Activated CD8-positive, alpha-beta T cell treated with anti-CD3 and anti-CD28 coated beads, Interleukin-2, amount 10 ng/mL, durations not matched to agents 7 days and 5 days (primary cell): ENCODE measurements around the gene CYB561A3. TPM values are rescaled to one million over a fixed set of nuclear protein-coding genes. Genes with fewer than 3 reads are reported as not detected.
A peak's percentile ranks its signal among the peaks of the same experiment; 100 is the strongest.

Experiments used
- ATAC-seq: fragments of 150-1000 bp; cut with Tn5 transposase; one replicate; pipeline ENCODE4 v1.10.0; 2021; ENCODE audit warnings: moderate library complexity
- CTCF ChIA-PET: fragments of 350-600 bp; sonication (Branson Sonifier 250); formaldehyde crosslinking; loops from one replicate; lab custom pipeline; 2021; ENCODE audit warnings: antibody characterized with exemption; lab: Charles Lee
- POLR2A ChIA-PET: fragments of 350-600 bp; sonication (Branson Sonifier 250); formaldehyde crosslinking; loops from one replicate; lab custom pipeline; 2021; ENCODE audit warnings: antibody characterized with exemption; lab: Charles Lee
- DNase-seq: peaks from one replicate; pipeline ENCODE4 v3.0.0-alpha.2; 2020
- H3K27ac Mint-ChIP-seq: one replicate; pipeline ENCODE4 v1.8.0; 2021; ENCODE audit warnings: mild to moderate bottlenecking, mixed read lengths
- H3K27me3 Mint-ChIP-seq: one replicate; pipeline ENCODE4 v1.8.0; 2021; ENCODE audit warnings: low read depth, mixed read lengths
- H3K36me3 Mint-ChIP-seq: one replicate; pipeline ENCODE4 v1.8.0; 2021; ENCODE audit warnings: low read depth, mixed read lengths
- H3K4me1 Mint-ChIP-seq: one replicate; pipeline ENCODE4 v1.8.0; 2021; ENCODE audit warnings: low read depth, mixed read lengths
- H3K4me3 Mint-ChIP-seq: one replicate; pipeline ENCODE4 v1.8.0; 2021; ENCODE audit warnings: mild to moderate bottlenecking, mixed read lengths
- H3K9me3 Mint-ChIP-seq: one replicate; pipeline ENCODE4 v1.8.0; 2022; ENCODE audit warnings: mixed read lengths; ENCODE audit not compliant: insufficient read depth
- total RNA-seq, 2 experiments: library from RNA; stranded (reverse); gene quantifications; one replicate each; pipeline ENCODE4 v1.2.3, GENCODE V29; 2021

Gene CYB561A3, protein sequence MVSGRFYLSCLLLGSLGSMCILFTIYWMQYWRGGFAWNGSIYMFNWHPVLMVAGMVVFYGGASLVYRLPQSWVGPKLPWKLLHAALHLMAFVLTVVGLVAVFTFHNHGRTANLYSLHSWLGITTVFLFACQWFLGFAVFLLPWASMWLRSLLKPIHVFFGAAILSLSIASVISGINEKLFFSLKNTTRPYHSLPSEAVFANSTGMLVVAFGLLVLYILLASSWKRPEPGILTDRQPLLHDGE
- total RNA-seq, result 10 to 100 TPM; 53.2 to 55.6 TPM

- POLR2A ChIA-PET, result interaction anchor here (0.9 to 5.5 kb wide), 17 partner anchors 9 to 73 kb away, joined by 3 to 72 read pairs (median 6); partner anchors contain the start of genes CPSF7, DDB1, SDHAF2 and TKFC
Observed at GRCh38 chr11:61361741-61362541, at the start of gene CYB561A3, which contains the start of gene TMEM138. CYB561A3 (minus strand) TSS chr11:61361882; CDS start chr11:61356713, 5,169 bp downstream. TMEM138 (plus strand) TSS chr11:61362374; CDS start chr11:61364391, 2,017 bp downstream.

GRCh38 chr11:61406991-61407728, 45.5 kb upstream of the CYB561A3 start:
- no peaks in the 10 kb centered on the region for H3K27me3 Mint-ChIP-seq
- H3K9me3 Mint-ChIP-seq, result no peaks in the 10 kb centered on the region
- DNase-seq (no peak), ATAC-seq (no peak)
- peaks cover 68% of the 10 kb centered on the region for H3K36me3 Mint-ChIP-seq
- H3K4me3 Mint-ChIP-seq, result no peak overlapping the region
- CTCF ChIA-PET, result interaction anchor here (1.4 to 2.6 kb wide), 2 partner anchors 14 to 21 kb away, joined by 5 to 7 read pairs; no protein-coding TSS in a partner anchor
- no peaks in the 10 kb centered on the region for H3K4me1 Mint-ChIP-seq
- POLR2A ChIA-PET, result no interaction called here
- no peak overlapping the region for H3K27ac Mint-ChIP-seq

More at GRCh38 chr11:61361741-61362541, at the start of gene CYB561A3, which contains the start of gene TMEM138:
- H3K9me3 Mint-ChIP-seq, result no peaks in the 10 kb centered on the region
- peaks cover 35% of the 10 kb centered on the region for H3K36me3 Mint-ChIP-seq
- H3K27ac Mint-ChIP-seq, result peak within 1 kb of the TSS; percentile 94
- peak within 1 kb of the TSS; percentile 95 for H3K4me3 Mint-ChIP-seq
- ATAC-seq (peak; percentile 97), DNase-seq (peak; percentile 95)
- H3K27me3 Mint-ChIP-seq, result no peaks in the 10 kb centered on the region
- CTCF ChIA-PET, result interaction anchor here (0.8 to 5.0 kb wide), 14 partner anchors 7 to 260 kb away, joined by 3 to 105 read pairs (median 8); partner anchors contain the start of genes CD5, DDB1, TKFC and TMEM216
- peaks cover 37% of the 10 kb centered on the region for H3K4me1 Mint-ChIP-seq

DNA sequence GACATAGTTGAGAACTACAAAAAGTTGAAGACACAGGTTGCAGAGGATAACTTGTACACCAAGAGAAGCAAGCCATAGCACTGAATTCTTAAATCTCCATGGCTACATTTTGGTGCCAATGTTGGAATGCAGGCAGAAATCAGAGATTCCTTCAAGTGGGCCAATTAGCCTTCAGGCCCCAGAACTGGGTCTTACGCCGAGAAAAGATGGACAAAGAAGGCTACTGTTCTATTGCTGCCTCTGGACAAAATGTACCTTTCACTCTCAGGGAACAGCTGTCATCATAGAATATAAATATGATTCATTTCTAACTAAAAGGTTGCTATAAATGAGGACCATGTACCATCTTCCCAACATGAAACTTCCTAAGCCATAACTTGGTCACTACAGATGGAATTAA, 44.4 kb upstream of the CYB561A3 start:
- Mint-ChIP-seq H3K27me3 (no peaks in the 10 kb centered on the region), H3K27ac (no peak overlapping the region), H3K4me1 (no peaks in the 10 kb centered on the region), H3K4me3 (no peak overlapping the region), H3K36me3 (peaks cover 63% of the 10 kb centered on the region), H3K9me3 (no peaks in the 10 kb centered on the region)
- DNase-seq, result no peak
- ATAC-seq, result no peak
- ChIA-PET CTCF (interaction anchor here (1.6 kb wide), 1 partner anchor 13 kb away, joined by 5 read pairs; the partner anchor contains the start of gene TMEM216), POLR2A (no interaction called here)

- Mint-ChIP-seq H3K27ac (no peak overlapping the region), H3K9me3 (no peaks in the 10 kb centered on the region), H3K36me3 (peaks cover 60% of the 10 kb centered on the region), H3K27me3 (no peaks in the 10 kb centered on the region), H3K4me1 (no peaks in the 10 kb centered on the region), H3K4me3 (no peak overlapping the region)
- ATAC-seq (no peak), DNase-seq (no peak)
- ChIA-PET CTCF (interaction anchor here (0.6 to 1.6 kb wide), 2 partner anchors 8 to 11 kb away, joined by 3 to 5 read pairs; partner anchors contain the start of gene TMEM216), POLR2A (no interaction called here)
Observed at GRCh38 chr11:61404641-61405040, 43.0 kb upstream of the CYB561A3 start.

- ATAC-seq, result no peak
- no peak for DNase-seq
- Mint-ChIP-seq H3K4me3 (no peak overlapping the region), H3K27ac (no peak overlapping the region), H3K4me1 (no peaks in the 10 kb centered on the region), H3K36me3 (peaks cover 60% of the 10 kb centered on the region), H3K9me3 (no peaks in the 10 kb centered on the region), H3K27me3 (no peaks in the 10 kb centered on the region)
- CTCF ChIA-PET, result interaction anchor here (1.0 to 6.2 kb wide), 3 partner anchors 11 to 68 kb away, joined by 5 to 32 read pairs (median 21); partner anchors contain the start of gene TMEM216
- POLR2A ChIA-PET, result no interaction called here
Observed at GRCh38 chr11:61404103-61404502, 42.4 kb upstream of the CYB561A3 start.

DNA sequence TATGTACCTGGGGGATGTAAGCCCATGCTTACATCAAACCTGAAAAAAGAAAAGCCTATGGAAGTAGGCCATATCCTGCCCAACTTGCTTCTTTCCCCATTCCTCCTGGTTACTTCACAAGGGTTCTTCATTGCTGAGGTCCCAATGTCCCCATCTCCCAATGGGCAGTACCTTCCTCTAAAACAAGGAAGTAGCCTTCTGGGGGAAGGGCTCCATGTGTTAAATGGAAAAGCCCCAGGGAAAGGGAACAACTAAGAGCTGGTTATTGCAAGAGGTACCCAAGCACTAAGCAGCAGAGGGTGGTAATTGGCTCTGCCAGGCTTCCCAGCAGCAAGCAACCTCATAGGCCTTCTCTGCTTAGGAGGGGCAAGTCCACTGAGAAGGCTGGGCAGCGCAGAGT, 42.0 kb upstream of the CYB561A3 start:
- H3K4me3 Mint-ChIP-seq, result no peak overlapping the region
- no peak for ATAC-seq
- peaks cover 59% of the 10 kb centered on the region for H3K36me3 Mint-ChIP-seq
- no peak overlapping the region for H3K27ac Mint-ChIP-seq
- POLR2A ChIA-PET, result no interaction called here
- no peaks in the 10 kb centered on the region for H3K9me3 Mint-ChIP-seq
- H3K27me3 Mint-ChIP-seq, result no peaks in the 10 kb centered on the region
- CTCF ChIA-PET, result interaction anchor here (1.0 to 6.2 kb wide), 3 partner anchors 11 to 67 kb away, joined by 5 to 32 read pairs (median 21); partner anchors contain the start of gene TMEM216
- H3K4me1 Mint-ChIP-seq, result no peaks in the 10 kb centered on the region
- DNase-seq, result no peak

DNA sequence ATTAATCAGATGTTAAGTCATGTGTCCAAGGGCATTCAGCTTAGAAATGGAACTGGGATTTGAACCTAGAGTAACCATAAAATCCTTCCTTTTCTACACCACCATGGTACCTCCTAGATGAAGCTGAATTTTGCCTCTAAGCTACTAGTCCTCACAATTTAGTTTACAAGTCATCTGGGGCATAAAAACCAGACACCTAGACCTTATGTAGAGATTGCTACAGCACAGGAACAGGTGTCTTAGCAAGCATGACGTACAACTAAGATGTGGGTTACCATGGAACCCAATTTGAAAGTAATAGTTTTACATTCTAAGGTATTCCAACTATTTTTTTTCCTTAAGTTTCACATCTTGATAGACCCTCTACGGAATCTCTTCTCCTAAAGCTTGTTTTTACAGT, 39.9 kb upstream of the CYB561A3 start:
- Mint-ChIP-seq H3K9me3 (no peaks in the 10 kb centered on the region), H3K4me3 (no peak overlapping the region), H3K27me3 (no peaks in the 10 kb centered on the region), H3K4me1 (no peaks in the 10 kb centered on the region), H3K36me3 (peaks cover 53% of the 10 kb centered on the region), H3K27ac (no peak overlapping the region)
- ChIA-PET CTCF (interaction anchor here (1.0 to 6.2 kb wide), 6 partner anchors 9 to 115 kb away, joined by 3 to 32 read pairs (median 12); partner anchors contain the start of gene TMEM216), POLR2A (interaction anchor here (0.8 to 3.3 kb wide), 5 partner anchors 9 to 68 kb away, joined by 3 to 22 read pairs (median 3); partner anchors contain the start of genes CPSF7, SDHAF2 and TMEM216)
- ATAC-seq, result no peak
- DNase-seq, result no peak

GRCh38 chr11:61401173-61401572, 39.5 kb upstream of the CYB561A3 start:
- H3K4me3 Mint-ChIP-seq, result no peak overlapping the region
- ChIA-PET POLR2A (interaction anchor here (0.8 to 3.3 kb wide), 5 partner anchors 8 to 67 kb away, joined by 3 to 22 read pairs (median 3); partner anchors contain the start of genes CPSF7, SDHAF2 and TMEM216), CTCF (interaction anchor here (1.1 to 6.2 kb wide), 5 partner anchors 8 to 116 kb away, joined by 3 to 32 read pairs (median 15); partner anchors contain the start of gene TMEM216)
- no peaks in the 10 kb centered on the region for H3K4me1 Mint-ChIP-seq
- H3K27ac Mint-ChIP-seq, result no peak overlapping the region
- H3K27me3 Mint-ChIP-seq, result no peaks in the 10 kb centered on the region
- no peak for ATAC-seq
- H3K9me3 Mint-ChIP-seq, result no peaks in the 10 kb centered on the region
- H3K36me3 Mint-ChIP-seq, result peaks cover 53% of the 10 kb centered on the region
- DNase-seq, result no peak

GRCh38 chr11:61392981-61393595, 31.4 kb upstream of the CYB561A3 start:
- peak; percentile 35 for ATAC-seq

GRCh38 chr11:61390161-61390560, 28.5 kb upstream of the CYB561A3 start:
- no peak overlapping the region for H3K27ac Mint-ChIP-seq
- H3K9me3 Mint-ChIP-seq, result no peaks in the 10 kb centered on the region
- H3K27me3 Mint-ChIP-seq, result peaks cover 3% of the 10 kb centered on the region
- H3K36me3 Mint-ChIP-seq, result peaks cover 13% of the 10 kb centered on the region
- POLR2A ChIA-PET, result interaction anchor here (0.8 to 1.4 kb wide), 3 partner anchors 28 to 56 kb away, joined by 3 to 8 read pairs (median 3); partner anchors contain the start of genes CPSF7, CYB561A3, SDHAF2 and TMEM138
- H3K4me1 Mint-ChIP-seq, result peaks cover 33% of the 10 kb centered on the region
- H3K4me3 Mint-ChIP-seq, result no peak overlapping the region
- CTCF ChIA-PET, result interaction anchor here (1.5 to 7.6 kb wide), 2 partner anchors 46 to 54 kb away, joined by 3 to 93 read pairs; no protein-coding TSS in a partner anchor
- DNase-seq, result no peak
- no peak for ATAC-seq

More at GRCh38 chr11:61392981-61393595, 31.4 kb upstream of the CYB561A3 start:
- Mint-ChIP-seq H3K27ac (peak overlapping the region; percentile 94), H3K27me3 (peaks cover 3% of the 10 kb centered on the region), H3K4me3 (peak overlapping the region; percentile 80), H3K9me3 (no peaks in the 10 kb centered on the region), H3K36me3 (peaks cover 27% of the 10 kb centered on the region), H3K4me1 (peaks cover 27% of the 10 kb centered on the region)
- ChIA-PET POLR2A (interaction anchor here (0.6 to 3.0 kb wide), 8 partner anchors 8 to 94 kb away, joined by 3 to 22 read pairs (median 14); partner anchors contain the start of genes CPSF7, CYB561A3, SDHAF2 and TMEM138), CTCF (interaction anchor here (1.0 to 7.6 kb wide), 20 partner anchors 8 to 139 kb away, joined by 3 to 93 read pairs (median 6); partner anchors contain the start of genes CPSF7, CYB561A3, DDB1 and SDHAF2)
- DNase-seq, result peak; percentile 29
